OCI-LY7 (cell line): Measurements from ENCODE around the gene NPEPPS. TPM values are rescaled to one million over a fixed set of nuclear protein-coding genes. Genes with fewer than 3 reads are reported as not detected.
A peak's percentile ranks its signal among the peaks of the same experiment; 100 is the strongest.
"Not testable (repeated sequence)": the region's sequence is repeated elsewhere in the genome, so short reads cannot be mapped to it uniquely, and the experiment has no call there.

Experiments used
- BruUV-seq: library from RNA; stranded (reverse); fragments of 400-500 nt; replicated peaks from 2 replicates; lab custom pipeline; 2021; lab: Mats Ljungman, UMichigan
- CTCF ChIA-PET: fragments of 300-600 bp; sonication (Branson Sonifier 250); formaldehyde crosslinking; loops from one replicate; lab custom pipeline; 2022; ENCODE audit warnings: antibody characterized with exemption; ENCODE audit not compliant: unreplicated experiment; lab: Charles Lee
- POLR2A ChIA-PET: fragments of 300-600 bp; sonication (Branson Sonifier 250); formaldehyde crosslinking; loops from one replicate; lab custom pipeline; 2022; ENCODE audit warnings: antibody characterized with exemption; lab: Charles Lee
- DNase-seq: peaks from one replicate; pipeline ENCODE4 v3.0.0-alpha.2; 2015; ENCODE audit warnings: low spot score
- H2AFZ ChIP-seq: fragments of 200-600 bp; sonication (generic), shearing (Covaris generic); 2 replicates; pipeline ENCODE4 v1.6.1; 2014; ENCODE audit warnings: mild to moderate bottlenecking, antibody characterized with exemption, low read length, moderate library complexity
- H3K27ac ChIP-seq: fragments of 200-600 bp; sonication (generic); 2 replicates; pipeline ENCODE4 v1.5.1; 2014; ENCODE audit warnings: mixed run types, low read depth, mild to moderate bottlenecking, moderate library complexity, low read length, inconsistent platforms; ENCODE audit not compliant: poor library complexity, severe bottlenecking
- H3K36me3 ChIP-seq: fragments of 200-600 bp; sonication (generic); 2 replicates; pipeline ENCODE4 v1.6.1; 2014; ENCODE audit warnings: mild to moderate bottlenecking, antibody characterized with exemption, low read length, moderate library complexity, mixed read lengths; ENCODE audit not compliant: insufficient read depth
- H3K4me1 ChIP-seq: fragments of 200-600 bp; sonication (generic); 2 replicates; pipeline ENCODE4 v1.5.1; 2014; ENCODE audit warnings: mild to moderate bottlenecking, low read length; ENCODE audit not compliant: insufficient read depth, poor library complexity, severe bottlenecking
- H3K4me2 ChIP-seq: fragments of 200-600 bp; sonication (generic); 2 replicates; pipeline ENCODE4 v1.6.1; 2014; ENCODE audit warnings: mild to moderate bottlenecking, low read length
- H3K4me3 ChIP-seq: fragments of 200-600 bp; sonication (generic); 2 replicates; pipeline ENCODE4 v1.5.1; 2014; ENCODE audit warnings: mild to moderate bottlenecking, low read depth, low read length; ENCODE audit not compliant: poor library complexity, severe bottlenecking
- H3K79me2 ChIP-seq: fragments of 200-600 bp; sonication (generic); 2 replicates; pipeline ENCODE4 v1.6.1; 2016; ENCODE audit warnings: low read depth, mild to moderate bottlenecking, low read length, moderate library complexity, mixed read lengths; ENCODE audit not compliant: insufficient read depth
- H3K9me2 ChIP-seq: fragments of 200-600 bp; sonication (generic); 2 replicates; pipeline ENCODE4 v1.6.1; 2016; ENCODE audit warnings: mild to moderate bottlenecking, low read length, mixed read lengths; ENCODE audit not compliant: insufficient read depth
- H3K9me3 ChIP-seq: fragments of 200-600 bp; sonication (generic); 2 replicates; pipeline ENCODE4 v1.6.1; 2014; ENCODE audit warnings: mild to moderate bottlenecking, mixed run types, low read length, mixed read lengths
- H4K20me1 ChIP-seq: fragments of 200-600 bp; sonication (generic); 2 replicates; pipeline ENCODE4 v1.6.1; 2014; ENCODE audit warnings: mild to moderate bottlenecking, antibody characterized with exemption, low read length, moderate library complexity, mixed read lengths; ENCODE audit not compliant: insufficient read depth
- intact Hi-C: fragments of 100-400 bp; cut with micrococcal nuclease; formaldehyde crosslinking; loops from one replicate; pipeline ENCODE4 v1.10.0; 2022; ENCODE audit not compliant: unreplicated experiment
- total RNA-seq, 2 experiments: library from RNA; depleted of rRNA in 1 of 2; stranded (reverse); fragments of >200 nt in 1 of 2; shearing (Covaris generic) in 1 of 2; gene quantifications; 2 replicates each; pipeline ENCODE4 v1.2.3, GENCODE V29; 2014 to 2022

Gene NPEPPS
- total RNA-seq, 2 experiments from 2014 or later, result 46.8 to 111 TPM

- H3K36me3 ChIP-seq, H3K27ac ChIP-seq, POLR2A ChIA-PET, CTCF ChIA-PET, BruUV-seq, H4K20me1 ChIP-seq, H3K9me2 ChIP-seq, H3K4me2 ChIP-seq, intact Hi-C loops, DNase-seq, H3K4me3 ChIP-seq, H3K9me3 ChIP-seq, H3K4me1 ChIP-seq, H2AFZ ChIP-seq, H3K79me2 ChIP-seq: not testable (repeated sequence)
Measured at GRCh38 chr17:47519365-47519764, 11.5 kb upstream of the NPEPPS start.

- DNase-seq, H3K4me1 ChIP-seq, H3K9me3 ChIP-seq, H3K27ac ChIP-seq, CTCF ChIA-PET, H3K9me2 ChIP-seq, H4K20me1 ChIP-seq, POLR2A ChIA-PET, H3K36me3 ChIP-seq, BruUV-seq, H3K4me2 ChIP-seq, intact Hi-C loops, H2AFZ ChIP-seq, H3K4me3 ChIP-seq, H3K79me2 ChIP-seq: not testable (repeated sequence)
Measured at GRCh38 chr17:47520279-47520678, 10.6 kb upstream of the NPEPPS start.

- H3K4me2 ChIP-seq, POLR2A ChIA-PET, DNase-seq, H3K9me3 ChIP-seq, BruUV-seq, H4K20me1 ChIP-seq, H3K4me1 ChIP-seq, H3K27ac ChIP-seq, H3K36me3 ChIP-seq, H3K79me2 ChIP-seq, H3K9me2 ChIP-seq, H2AFZ ChIP-seq, CTCF ChIA-PET, H3K4me3 ChIP-seq, intact Hi-C loops: not testable (repeated sequence)
Measured at GRCh38 chr17:47521434-47521833, 9.5 kb upstream of the NPEPPS start.

- H4K20me1 ChIP-seq, H3K4me3 ChIP-seq, H3K4me2 ChIP-seq, BruUV-seq, H3K4me1 ChIP-seq, H3K27ac ChIP-seq, H3K9me2 ChIP-seq, CTCF ChIA-PET, H3K36me3 ChIP-seq, POLR2A ChIA-PET, H2AFZ ChIP-seq, H3K79me2 ChIP-seq, intact Hi-C loops, DNase-seq, H3K9me3 ChIP-seq: not testable (repeated sequence)
Measured at GRCh38 chr17:47522341-47522740, 8.6 kb upstream of the NPEPPS start.

GRCh38 chr17:47531233-47531820 lies 419 bp downstream of the NPEPPS start:
- Histone ChIP-seq H3K79me2 (peaks cover 26% of the 10 kb centered on the region), H3K4me2 (peak overlapping the region; percentile 56), H3K27ac (peak overlapping the region; percentile 63), H3K4me3 (peak overlapping the region; percentile 75)
- H3K9me2 ChIP-seq, H2AFZ ChIP-seq, intact Hi-C loops, CTCF ChIA-PET, BruUV-seq, H3K4me1 ChIP-seq, H3K36me3 ChIP-seq, H3K9me3 ChIP-seq, H4K20me1 ChIP-seq: not testable (repeated sequence)
- POLR2A ChIA-PET, result interaction anchor here (0.6 kb wide), 1 partner anchor 272 kb away, joined by 3 read pairs; no protein-coding TSS in a partner anchor
- peak; percentile 20 for DNase-seq

- peaks cover 23% of the 10 kb centered on the region; the same call in 1 of the 2 replicates for H3K79me2 ChIP-seq
- H3K4me3 ChIP-seq, H4K20me1 ChIP-seq, H3K9me2 ChIP-seq, H3K9me3 ChIP-seq, H3K4me1 ChIP-seq, H2AFZ ChIP-seq, H3K36me3 ChIP-seq, H3K27ac ChIP-seq, intact Hi-C loops, H3K4me2 ChIP-seq, DNase-seq, CTCF ChIA-PET: not testable (repeated sequence)
- POLR2A ChIA-PET, result interaction anchor here (0.6 to 0.7 kb wide), 2 partner anchors 169 to 1389 kb away, joined by 3 read pairs; no protein-coding TSS in a partner anchor
- TSS peak; percentile 40 for BruUV-seq
Measured at GRCh38 chr17:47539085-47539484, 8.2 kb downstream of the NPEPPS start.
